Measurements from ENCODE around the gene MRPL44. TPM values are rescaled to one million over a fixed set of nuclear protein-coding genes. Genes with fewer than 3 reads are reported as not detected.
A peak's percentile ranks its signal among the peaks of the same experiment; 100 is the strongest.

Gene MRPL44
- total and polyA plus RNA-seq, 2 of the 13 experiments (the other 11 are each of a cell fraction or from before 2014, with no cell fraction given), result 38.4 to 78.0 TPM

GRCh38 chr2:223944703-223945531, 12.3 kb upstream of the MRPL44 start, which contains the start of gene WDFY1 (continued):
- TF ChIP-seq KLF15 (CRISPR knock-in tag; IDR thresholded peaks at IDR 0.05; ENCODE audit: borderline replicate concordance) (no peak), HHEX (CRISPR knock-in tag; IDR thresholded peaks at IDR 0.05) (no peak), ZFP90 (CRISPR knock-in tag; IDR thresholded peaks at IDR 0.05; ENCODE audit: borderline replicate concordance) (peak; percentile 96), CAMTA2 (CRISPR knock-in tag; IDR thresholded peaks at IDR 0.05; ENCODE audit: borderline replicate concordance) (peak; percentile 90), ATF5 (CRISPR knock-in tag; IDR thresholded peaks at IDR 0.05; ENCODE audit: low read depth) (no peak), GZF1 (CRISPR knock-in tag; IDR thresholded peaks at IDR 0.05) (peak; percentile 100), ATAD3A (CRISPR knock-in tag; IDR thresholded peaks at IDR 0.05) (peak; percentile 96), ZNF225 (CRISPR knock-in tag; IDR thresholded peaks at IDR 0.05) (peak; percentile 97), ZNF547 (CRISPR knock-in tag; IDR thresholded peaks at IDR 0.05) (peak; percentile 57), ZFP1 (CRISPR knock-in tag; IDR thresholded peaks at IDR 0.05) (peak; percentile 50; the same call in 1 of the 2 replicates), ZNF274 (CRISPR knock-in tag; IDR thresholded peaks at IDR 0.05) (no peak; the same call in 1 of the 2 replicates), ZNF704 (CRISPR knock-in tag; IDR thresholded peaks at IDR 0.05; ENCODE audit: borderline replicate concordance) (peak; percentile 85), FOXK1 (CRISPR knock-in tag; IDR thresholded peaks at IDR 0.05; ENCODE audit: borderline replicate concordance, low read depth) (peak; percentile 69; the same call in 1 of the 2 replicates), ZNF619 (CRISPR knock-in tag; IDR thresholded peaks at IDR 0.05) (peak; percentile 84; the same call in 1 of the 2 replicates), ARNTL (CRISPR knock-in tag; IDR thresholded peaks at IDR 0.05) (no peak), ESRRA (CRISPR knock-in tag; IDR thresholded peaks at IDR 0.05; ENCODE audit: low read depth) (peak; percentile 52; the same call in 1 of the 2 replicates), HNF4A (CRISPR knock-in tag; IDR thresholded peaks at IDR 0.05) (0 out of 2 replicates have a peak, but pooled peaks have one; percentile 24), ZNF224 (CRISPR knock-in tag; IDR thresholded peaks at IDR 0.05) (peak; percentile 81; the same call in 1 of the 2 replicates), MEIS2 (CRISPR knock-in tag; IDR thresholded peaks at IDR 0.05) (peak; percentile 83), MEF2D (CRISPR knock-in tag; IDR thresholded peaks at IDR 0.05) (no peak; the same call in 1 of the 2 replicates), ZNF12 (CRISPR knock-in tag; IDR thresholded peaks at IDR 0.05) (peak; percentile 59; the same call in 1 of the 2 replicates), FOXC1 (CRISPR knock-in tag; IDR thresholded peaks at IDR 0.05; ENCODE audit: borderline replicate concordance) (peak; percentile 97), HOMEZ (CRISPR knock-in tag; IDR thresholded peaks at IDR 0.05; ENCODE audit: low read depth) (peak; percentile 91), MTA3 (CRISPR knock-in tag; IDR thresholded peaks at IDR 0.05) (no peak), TCF12 (IDR thresholded peaks at IDR 0.05) (no peak), TCF12 (CRISPR knock-in tag; IDR thresholded peaks at IDR 0.05) (peak; percentile 32), SNAPC2 (CRISPR knock-in tag; IDR thresholded peaks at IDR 0.05) (no peak), ZNF20 (CRISPR knock-in tag; IDR thresholded peaks at IDR 0.05) (no peak), NCOA1 (CRISPR knock-in tag; IDR thresholded peaks at IDR 0.05) (peak; percentile 52; the same call in 1 of the 2 replicates)

Data from HepG2 (cell line).